GM21515 (cell line): ENCODE measurements around the gene REG4.

Source experiments
- ATAC-seq: cut with Tn5 transposase; IDR thresholded peaks from one replicate; pipeline ENCODE4 v1.9.1; 2021; ENCODE audit not compliant: unreplicated experiment

Gene REG4

GRCh38 chr1:119744598-119744942, 66.7 kb downstream of the REG4 start:
- ATAC-seq, result no peak
